H9 (cell line): ENCODE results near the gene RAB3GAP2. TPM values are rescaled to one million over a fixed set of nuclear protein-coding genes. Genes with fewer than 3 reads are reported as not detected.
A peak's percentile ranks its signal among the peaks of the same experiment; 100 is the strongest.

Source experiments
- DNase-seq: peaks from one replicate; pipeline ENCODE4 v3.0.0-alpha.2; 2017
- H2AFZ ChIP-seq: one replicate; pipeline ENCODE4 v1.6.1; 2013; ENCODE audit warnings: mild to moderate bottlenecking, low read length, control low read depth, moderate library complexity
- H2AK5ac ChIP-seq: 2 replicates; pipeline ENCODE4 v1.6.1; 2013; ENCODE audit warnings: low read length, control low read depth, mixed read lengths; ENCODE audit not compliant: insufficient read length
- H2BK120ac ChIP-seq: one replicate; pipeline ENCODE4 v1.6.1; 2013; ENCODE audit warnings: low read depth, mild to moderate bottlenecking, low read length, control low read depth, inconsistent platforms; ENCODE audit not compliant: poor library complexity, severe bottlenecking
- H2BK12ac ChIP-seq: 2 replicates; pipeline ENCODE4 v1.6.1; 2013; ENCODE audit warnings: low read length, control low read depth, mixed read lengths, low read depth; ENCODE audit not compliant: insufficient read length
- H2BK15ac ChIP-seq: 2 replicates; pipeline ENCODE4 v1.6.1; 2013; ENCODE audit warnings: low read depth, low read length, control low read depth
- H2BK20ac ChIP-seq: one replicate; pipeline ENCODE4 v1.6.1; 2013; ENCODE audit warnings: low read depth, mild to moderate bottlenecking, low read length, control low read depth, inconsistent platforms; ENCODE audit not compliant: poor library complexity, severe bottlenecking
- H2BK5ac ChIP-seq: 2 replicates; pipeline ENCODE4 v1.6.1; 2013; ENCODE audit warnings: low read length, control low read depth, mixed read lengths; ENCODE audit not compliant: insufficient read length
- H3K14ac ChIP-seq: 2 replicates; pipeline ENCODE4 v1.6.1; 2013; ENCODE audit warnings: low read length, control low read depth; ENCODE audit not compliant: insufficient read depth
- H3K18ac ChIP-seq: 2 replicates; pipeline ENCODE4 v1.6.1; 2013; ENCODE audit warnings: low read depth, mild to moderate bottlenecking, mixed read lengths, low read length, control low read depth; ENCODE audit not compliant: insufficient read length
- H3K23ac ChIP-seq: 2 replicates; pipeline ENCODE4 v1.6.1; 2013; ENCODE audit warnings: low read length, control low read depth, mixed read lengths, low read depth; ENCODE audit not compliant: insufficient read length
- H3K23me2 ChIP-seq: 2 replicates; pipeline ENCODE4 v1.6.1; 2013; ENCODE audit warnings: low read depth, mild to moderate bottlenecking, mixed read lengths, low read length, control low read depth; ENCODE audit not compliant: insufficient read length, poor library complexity, severe bottlenecking
- H3K27ac ChIP-seq: 2 replicates; pipeline ENCODE4 v1.5.1; 2013; ENCODE audit warnings: low read length, control low read depth, mixed read lengths, low read depth; ENCODE audit not compliant: insufficient read length
- H3K27me3 ChIP-seq: 2 replicates; pipeline ENCODE4 v1.6.1; 2013; ENCODE audit warnings: low read length, control low read depth, inconsistent platforms; ENCODE audit not compliant: insufficient read depth
- H3K4ac ChIP-seq: 2 replicates; pipeline ENCODE4 v1.6.1; 2013; ENCODE audit warnings: low read depth, mild to moderate bottlenecking, control low read depth, inconsistent platforms, low read length, moderate library complexity
- H3K4me1 ChIP-seq: 2 replicates; pipeline ENCODE4 v1.6.1; 2013; ENCODE audit warnings: low read length, control low read depth, inconsistent platforms; ENCODE audit not compliant: insufficient read depth
- H3K4me2 ChIP-seq: 2 replicates; pipeline ENCODE4 v1.6.1; 2013; ENCODE audit warnings: low read length, control low read depth, mixed read lengths; ENCODE audit not compliant: insufficient read length, insufficient read depth
- H3K56ac ChIP-seq: 2 replicates; pipeline ENCODE4 v1.6.1; 2013; ENCODE audit warnings: low read depth, mild to moderate bottlenecking, mixed read lengths, low read length, control low read depth; ENCODE audit not compliant: insufficient read length
- H3K79me1 ChIP-seq: 2 replicates; pipeline ENCODE4 v1.6.1; 2013; ENCODE audit warnings: low read depth, mild to moderate bottlenecking, moderate library complexity, low read length, control low read depth, inconsistent platforms; ENCODE audit not compliant: insufficient read depth, poor library complexity, severe bottlenecking
- H3K79me2 ChIP-seq: 2 replicates; pipeline ENCODE4 v1.6.1; 2013; ENCODE audit warnings: low read length, control low read depth, inconsistent platforms; ENCODE audit not compliant: insufficient read depth
- H3K9ac ChIP-seq: 2 replicates; pipeline ENCODE4 v1.6.1; 2013; ENCODE audit warnings: low read length, control low read depth, mixed read lengths; ENCODE audit not compliant: insufficient read length; ENCODE audit errors: extremely low read depth
- H3K9me3 ChIP-seq: one replicate; pipeline ENCODE4 v1.6.1; 2013; ENCODE audit warnings: low read depth, low read length, inconsistent platforms; ENCODE audit not compliant: control insufficient read depth
- H3T11ph ChIP-seq: one replicate; pipeline ENCODE4 v1.6.1; 2013; ENCODE audit warnings: mild to moderate bottlenecking, low read length, control low read depth, inconsistent platforms
- H4K20me1 ChIP-seq: one replicate; pipeline ENCODE4 v1.6.1; 2013; ENCODE audit not compliant: control insufficient read depth, insufficient read length, insufficient read depth
- H4K5ac ChIP-seq: 2 replicates; pipeline ENCODE4 v1.6.1; 2013; ENCODE audit warnings: low read depth, mild to moderate bottlenecking, mixed read lengths, low read length, control low read depth; ENCODE audit not compliant: insufficient read length
- H4K8ac ChIP-seq: replicated peaks from 2 replicates; pipeline ENCODE4 v1.6.1; 2013; ENCODE audit warnings: low read length, control low read depth, mixed read lengths, low read depth; ENCODE audit not compliant: insufficient read length
- H4K91ac ChIP-seq: 2 replicates; pipeline ENCODE4 v1.6.1; 2013; ENCODE audit warnings: low read depth, mild to moderate bottlenecking, moderate library complexity, mixed read lengths, low read length, control low read depth; ENCODE audit not compliant: insufficient read length
- H3K27ac Mint-ChIP-seq, 3 experiments: 2 replicates in 2 of 3; 3 replicates in 1 of 3; pipeline ENCODE4 v1.8.0; 2020 to 2021; ENCODE audit warnings: mixed read lengths in 3 of 3, mild to moderate bottlenecking in 1 of 3, moderate library complexity in 1 of 3
- H3K27me3 Mint-ChIP-seq: 2 replicates; pipeline ENCODE4 v1.8.0; 2021; ENCODE audit warnings: low read depth, mild to moderate bottlenecking, moderate library complexity, mixed read lengths
- H3K36me3 Mint-ChIP-seq, 3 experiments: 2 replicates in 2 of 3; 3 replicates in 1 of 3; pipeline ENCODE4 v1.8.0; 2020 to 2021; ENCODE audit warnings: low read depth in 3 of 3, mixed read lengths in 3 of 3; ENCODE audit not compliant: insufficient read depth in 1 of 3
- H3K4me1 Mint-ChIP-seq, 2 experiments: 2 replicates each; pipeline ENCODE4 v1.8.0; 2020; ENCODE audit warnings: mixed read lengths in 2 of 2
- H3K4me3 Mint-ChIP-seq, 2 experiments: 2 replicates in 1 of 2; 3 replicates in 1 of 2; pipeline ENCODE4 v1.8.0; 2020 to 2021; ENCODE audit warnings: mild to moderate bottlenecking in 2 of 2, mixed read lengths in 2 of 2, moderate library complexity in 1 of 2
- H3K9me3 Mint-ChIP-seq, 2 experiments: 2 replicates in 1 of 2; 3 replicates in 1 of 2; pipeline ENCODE4 v1.8.0; 2020; ENCODE audit warnings: mild to moderate bottlenecking in 2 of 2, mixed read lengths in 2 of 2, moderate library complexity in 1 of 2
- CTCF ChIP-seq: fragments of 200-600 bp; sonication (generic); conservative IDR thresholded peaks from 3 replicates; pipeline ENCODE4 v1.8.0; 2021; ENCODE audit warnings: antibody characterized with exemption, mild to moderate bottlenecking
- WGBS: extraction: QIAGEN DNeasy Blood & Tissue Kit; methylation state at CpG from one replicate; pipeline ENCODE4 v1.1.7; 2013; ENCODE audit warnings: missing lambda C conversion rate, low lambda C conversion rate, mixed read lengths; ENCODE audit not compliant: insufficient read length; ENCODE audit errors: extremely low coverage; 5-methylcytosine and 5-hydroxymethylcytosine counted together
- total RNA-seq: library from RNA; stranded (reverse); gene quantifications from 2 replicates; pipeline ENCODE4 v1.2.1, GENCODE V29; 2021

The RAB3GAP2 gene
- total RNA-seq, 1 experiment from 2014 or later, result 48.3 TPM

- Histone ChIP-seq H3K79me2 (no peaks in the 10 kb centered on the region), H2AFZ (no peak overlapping the region), H3K27ac (no peak overlapping the region), H3K18ac (no peak overlapping the region), H3T11ph (no peak overlapping the region), H2BK120ac (no peak overlapping the region), H4K91ac (no peak overlapping the region), H3K9ac (no peak overlapping the region), H3K14ac (no peak overlapping the region), H2BK12ac (no peak overlapping the region), H3K56ac (no peak overlapping the region), H2AK5ac (no peak overlapping the region), H3K4me2 (no peak overlapping the region), H3K4me1 (no peaks in the 10 kb centered on the region), H2BK20ac (no peak overlapping the region), H4K20me1 (no peaks in the 10 kb centered on the region), H2BK15ac (no peak overlapping the region), H4K8ac (no peak overlapping the region), H2BK5ac (no peak overlapping the region), H3K79me1 (no peaks in the 10 kb centered on the region), H3K9me3 (no peaks in the 10 kb centered on the region), H3K23ac (no peak overlapping the region), H4K5ac (no peak overlapping the region), H3K23me2 (no peaks in the 10 kb centered on the region), H3K27me3 (no peaks in the 10 kb centered on the region), H3K4ac (no peak overlapping the region)
- no peak for TF ChIP-seq CTCF
- Mint-ChIP-seq H3K4me1 (0 out of 4 replicates have a peak, but pooled peaks cover 2% of the 10 kb centered on the region in 2 experiments), H3K36me3 (peaks cover 21 to 69% (median 58%) of the 10 kb centered on the region in 3 experiments; a peak in 6 of 7 replicates), H3K4me3 (no peak overlapping the region), H3K9me3 (no peaks in the 10 kb centered on the region), H3K27ac (peak overlapping the region in 2 of 3 experiments; percentile 3 to 40; a peak in 1 of 7 replicates), H3K27me3 (no peaks in the 10 kb centered on the region)
- no CpG with 5 or more reads among the region's 2 CpGs for WGBS
- DNase-seq, result no peak
These were observed 136.5 kb downstream of the RAB3GAP2 start for GRCh38 chr1:220135755-220136154.
